K562 (cell line): Measurements from ENCODE around the gene RESP18. TPM values are rescaled to one million over a fixed set of nuclear protein-coding genes. Genes with fewer than 3 reads are reported as not detected.
A peak's percentile ranks its signal among the peaks of the same experiment; 100 is the strongest.

ENCODE experiments used
- CBX3 ChIP-seq, 2 experiments: IDR thresholded peaks; 1 replicate in 1 of 2; 2 replicates in 1 of 2; pipeline ENCODE4 v1.6.1; 2012; ENCODE audit warnings: inconsistent platforms in 2 of 2, low read length in 2 of 2, borderline replicate concordance in 1 of 2, control low read depth in 1 of 2
- EGR1 ChIP-seq: fragments of 450-650 bp; conservative IDR thresholded peaks from 2 replicates; pipeline ENCODE4 v1.6.1; 2017; ENCODE audit warnings: mild to moderate bottlenecking
- ESRRA ChIP-seq: fragments of 450-650 bp; IDR thresholded peaks from 2 replicates; pipeline ENCODE4 v1.6.1; 2014; ENCODE audit warnings: low read depth, mild to moderate bottlenecking, moderate library complexity, borderline replicate concordance
- EWSR1 ChIP-seq: fragments of 450-650 bp; IDR thresholded peaks from 2 replicates; pipeline ENCODE4 v1.6.1; 2018; ENCODE audit warnings: borderline replicate concordance, mild to moderate bottlenecking, low read depth, moderate library complexity; ENCODE audit not compliant: partially characterized antibody
- FOSL1 ChIP-seq: fragments of 200-800 bp; sonication (Bioruptor generic); conservative IDR thresholded peaks from 2 replicates; pipeline ENCODE4 v1.6.1; 2016; ENCODE audit warnings: missing genetic modification characterization, missing compliant biosample characterization
- FUS ChIP-seq: fragments of 200-400 bp; formaldehyde crosslinking; optimal IDR thresholded peaks from 2 replicates; pipeline ENCODE3; 2017; ENCODE audit warnings: low read depth, low read length
- HDAC3 ChIP-seq: fragments of 450-650 bp; IDR thresholded peaks from 2 replicates; pipeline ENCODE4 v1.6.1; 2018; ENCODE audit warnings: borderline replicate concordance, mild to moderate bottlenecking, moderate library complexity; ENCODE audit not compliant: partially characterized antibody
- MTA3 ChIP-seq: fragments of 450-650 bp; formaldehyde crosslinking; IDR thresholded peaks from 2 replicates; pipeline ENCODE4 v1.6.1; 2017; ENCODE audit warnings: mild to moderate bottlenecking, borderline replicate concordance
- NFE2 ChIP-seq: IDR thresholded peaks from 2 replicates; pipeline ENCODE4 v1.6.1; 2014; ENCODE audit warnings: antibody characterized with exemption, low read depth
- PCBP1 ChIP-seq: fragments of 200-400 bp; formaldehyde crosslinking; IDR thresholded peaks from 2 replicates; pipeline ENCODE4 v1.6.1; 2018; ENCODE audit warnings: mild to moderate bottlenecking, low read depth, low read length; ENCODE audit not compliant: poor library complexity, severe bottlenecking
- PHTF2 ChIP-seq: fragments of 250-450 bp; sonication (Bioruptor Pico); IDR thresholded peaks from 2 replicates; pipeline ENCODE4 v1.5.0; 2021; ENCODE audit warnings: mild to moderate bottlenecking
- SMAD1 ChIP-seq: fragments of 150-350 bp; IDR thresholded peaks from 2 replicates; pipeline ENCODE4 v1.6.1; 2014; ENCODE audit warnings: low read length, low read depth; ENCODE audit not compliant: partially characterized antibody
- SMAD4 ChIP-seq: fragments of 250-450 bp; sonication (Bioruptor Pico); conservative IDR thresholded peaks from 2 replicates; pipeline ENCODE4 v1.8.0; 2021; ENCODE audit warnings: inconsistent platforms, mild to moderate bottlenecking, moderate library complexity
- TARDBP ChIP-seq: fragments of 450-650 bp; IDR thresholded peaks from 2 replicates; pipeline ENCODE4 v1.6.1; 2016
- ZNF24 ChIP-seq: fragments of 450-650 bp; IDR thresholded peaks from 2 replicates; pipeline ENCODE4 v1.6.1; 2016
- ZNF561 ChIP-seq: fragments of 450-650 bp; formaldehyde crosslinking; conservative IDR thresholded peaks from 2 replicates; pipeline ENCODE4 v1.4.0; 2020; ENCODE audit warnings: mild to moderate bottlenecking, moderate library complexity
- ZSCAN29 ChIP-seq: fragments of 450-650 bp; IDR thresholded peaks from 2 replicates; pipeline ENCODE4 v1.6.1; 2017
- polyA plus RNA-seq, 8 experiments: library from polyadenylated mRNA; depleted of rRNA in 4 of 8; stranded (reverse) in 5 of 8; unstranded in 3 of 8; fragments of >200 nt; fragmentation: Nextera tagmentation in 2 of 8; fragmentation: Illumina TruSeq in 1 of 8; extraction: Ambion mirVana in 2 of 8; extraction: Trizol in 1 of 8; gene quantifications; 2 replicates each; pipeline versions ENCODE4 v1.2.1 to v1.2.3, GENCODE V29; 2011 to 2014; ENCODE audit warnings: inconsistent platforms in 1 of 8, missing spikeins in 1 of 8
- total RNA-seq, 7 experiments: library from RNA; depleted of rRNA in 6 of 7; stranded (reverse); fragments of >200 nt in 6 of 7; fragmentation: Illumina TruSeq in 2 of 7; extraction: Trizol in 2 of 7; gene quantifications; 2 replicates each; pipeline versions ENCODE4 v1.2.1 to v1.2.3, GENCODE V29; 2011 to 2021; ENCODE audit warnings: low replicate concordance in 1 of 7
- TF ChIP-seq, protein P1 (sequence below), 2 experiments: fragments of 450-650 bp in 1 of 2; sonication (generic) in 1 of 2; formaldehyde crosslinking in 1 of 2; IDR thresholded peaks in 1 of 2; conservative IDR thresholded peaks in 1 of 2; 2 replicates each; pipeline versions ENCODE4 v1.6.1 to v1.8.1; 2016 to 2023; ENCODE audit warnings: mild to moderate bottlenecking in 2 of 2, moderate library complexity in 2 of 2, inconsistent platforms in 1 of 2, missing genetic modification reagents in 1 of 2
- TF ChIP-seq, protein P2 (sequence below): fragments of 450-650 bp; formaldehyde crosslinking; IDR thresholded peaks from 2 replicates; pipeline ENCODE4 v1.4.0; 2022; ENCODE audit warnings: missing genetic modification characterization
- TF ChIP-seq, protein P3 (sequence below): sonication (generic); formaldehyde crosslinking; IDR thresholded peaks from 2 replicates; pipeline ENCODE4 v1.8.1; 2023; ENCODE audit warnings: mild to moderate bottlenecking, missing genetic modification reagents

Gene RESP18
- total and polyA plus RNA-seq, 9 of the 15 experiments (the other 6 are each of a cell fraction or from before 2014, with no cell fraction given) = not detected

DNA sequence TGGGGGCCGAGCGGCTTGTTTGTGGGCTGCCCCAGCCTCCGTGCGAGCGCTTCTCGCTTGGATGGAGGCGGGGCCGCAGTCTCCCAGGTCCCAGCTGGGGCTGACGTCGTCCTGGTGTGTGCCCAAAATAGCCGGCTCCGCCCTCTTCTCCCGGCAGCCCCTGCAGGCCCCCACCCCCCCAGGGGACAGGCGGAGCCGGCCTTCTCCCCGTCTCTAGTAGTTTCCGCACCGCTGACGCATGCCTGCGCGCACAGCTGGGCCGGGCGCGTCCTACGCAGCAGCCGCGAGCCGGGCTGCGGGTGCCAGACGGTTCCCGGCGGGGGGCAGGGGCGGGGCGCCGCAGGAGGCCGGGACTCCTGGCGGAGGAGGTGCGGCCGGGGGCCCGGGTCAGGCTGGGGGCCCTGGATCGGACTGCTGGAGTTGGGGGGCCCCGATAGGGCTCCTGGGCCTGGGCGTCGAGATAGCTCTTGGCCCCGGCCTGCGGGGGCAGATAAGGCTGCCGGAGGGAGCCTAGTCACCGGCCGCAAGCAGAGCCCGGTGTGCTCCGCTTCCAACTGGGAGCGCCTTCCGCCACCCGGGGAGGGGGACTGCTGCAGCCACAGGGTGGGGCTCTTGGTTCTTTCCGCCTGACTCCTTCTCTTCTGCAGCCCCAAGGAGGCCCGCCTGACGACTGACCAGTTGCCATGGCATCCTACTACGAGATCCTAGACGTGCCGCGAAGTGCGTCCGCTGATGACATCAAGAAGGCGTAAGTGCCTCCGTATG lies 53.2 kb downstream of the RESP18 start, which contains the start of gene DNAJB2 (continued):
- TF ChIP-seq, protein P1, sequence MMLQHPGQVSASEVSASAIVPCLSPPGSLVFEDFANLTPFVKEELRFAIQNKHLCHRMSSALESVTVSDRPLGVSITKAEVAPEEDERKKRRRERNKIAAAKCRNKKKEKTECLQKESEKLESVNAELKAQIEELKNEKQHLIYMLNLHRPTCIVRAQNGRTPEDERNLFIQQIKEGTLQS (IDR thresholded peaks at IDR 0.05) = peak; percentile 87
- TF ChIP-seq, protein P1 (CRISPR knock-in tag; conservative IDR thresholded peaks at IDR 0.05) = peak; percentile 91; the same call in 1 of the 2 replicates
- no peak for TF ChIP-seq ZSCAN29
- no peak for TF ChIP-seq ZNF561 (CRISPR knock-in tag)
- TF ChIP-seq, protein P2, sequence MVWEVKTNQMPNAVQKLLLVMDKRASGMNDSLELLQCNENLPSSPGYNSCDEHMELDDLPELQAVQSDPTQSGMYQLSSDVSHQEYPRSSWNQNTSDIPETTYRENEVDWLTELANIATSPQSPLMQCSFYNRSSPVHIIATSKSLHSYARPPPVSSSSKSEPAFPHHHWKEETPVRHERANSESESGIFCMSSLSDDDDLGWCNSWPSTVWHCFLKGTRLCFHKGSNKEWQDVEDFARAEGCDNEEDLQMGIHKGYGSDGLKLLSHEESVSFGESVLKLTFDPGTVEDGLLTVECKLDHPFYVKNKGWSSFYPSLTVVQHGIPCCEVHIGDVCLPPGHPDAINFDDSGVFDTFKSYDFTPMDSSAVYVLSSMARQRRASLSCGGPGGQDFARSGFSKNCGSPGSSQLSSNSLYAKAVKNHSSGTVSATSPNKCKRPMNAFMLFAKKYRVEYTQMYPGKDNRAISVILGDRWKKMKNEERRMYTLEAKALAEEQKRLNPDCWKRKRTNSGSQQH (CRISPR knock-in tag) = no peak
- peak; percentile 93 for TF ChIP-seq TARDBP
- TF ChIP-seq, protein P3, sequence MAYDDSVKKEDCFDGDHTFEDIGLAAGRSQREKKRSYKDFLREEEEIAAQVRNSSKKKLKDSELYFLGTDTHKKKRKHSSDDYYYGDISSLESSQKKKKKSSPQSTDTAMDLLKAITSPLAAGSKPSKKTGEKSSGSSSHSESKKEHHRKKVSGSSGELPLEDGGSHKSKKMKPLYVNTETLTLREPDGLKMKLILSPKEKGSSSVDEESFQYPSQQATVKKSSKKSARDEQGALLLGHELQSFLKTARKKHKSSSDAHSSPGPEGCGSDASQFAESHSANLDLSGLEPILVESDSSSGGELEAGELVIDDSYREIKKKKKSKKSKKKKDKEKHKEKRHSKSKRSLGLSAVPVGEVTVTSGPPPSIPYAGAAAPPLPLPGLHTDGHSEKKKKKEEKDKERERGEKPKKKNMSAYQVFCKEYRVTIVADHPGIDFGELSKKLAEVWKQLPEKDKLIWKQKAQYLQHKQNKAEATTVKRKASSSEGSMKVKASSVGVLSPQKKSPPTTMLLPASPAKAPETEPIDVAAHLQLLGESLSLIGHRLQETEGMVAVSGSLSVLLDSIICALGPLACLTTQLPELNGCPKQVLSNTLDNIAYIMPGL = no peak
- peak; percentile 60; the same call in 1 of the 2 replicates for TF ChIP-seq ESRRA
- peak; percentile 71 for TF ChIP-seq EGR1
- peak; percentile 80 for TF ChIP-seq SMAD1
- TF ChIP-seq ZNF24 = peak; percentile 12; the same call in 1 of the 2 replicates
- peak; percentile 86 for TF ChIP-seq NFE2
- TF ChIP-seq PCBP1 = peak; percentile 100
- peak; percentile 95 for TF ChIP-seq MTA3
- TF ChIP-seq CBX3 (IDR thresholded peaks at IDR 0.05; ENCODE audit: borderline replicate concordance in 1 of 2, low read length in 2 of 2) = peak in 1 of 2 experiments; percentile 39; a peak in 1 of 3 replicates
- peak; percentile 100 for TF ChIP-seq SMAD4 (CRISPR knock-in tag)
- no peak for TF ChIP-seq EWSR1
- no peak for TF ChIP-seq PHTF2 (CRISPR knock-in tag)
- TF ChIP-seq HDAC3 = peak; percentile 93
- peak; percentile 45 for TF ChIP-seq FUS
- peak; percentile 97 for TF ChIP-seq FOSL1 (tag)
